Ishikawa (cell line): ENCODE results near the gene ADA.

Experiments used
- EP300 ChIP-seq: IDR thresholded peaks from 2 replicates; pipeline ENCODE4 v1.6.1; 2012; ENCODE audit warnings: borderline replicate concordance
- TAF1 ChIP-seq: IDR thresholded peaks from 2 replicates; pipeline ENCODE4 v1.6.1; 2012; ENCODE audit warnings: low read depth, mild to moderate bottlenecking

DNA sequence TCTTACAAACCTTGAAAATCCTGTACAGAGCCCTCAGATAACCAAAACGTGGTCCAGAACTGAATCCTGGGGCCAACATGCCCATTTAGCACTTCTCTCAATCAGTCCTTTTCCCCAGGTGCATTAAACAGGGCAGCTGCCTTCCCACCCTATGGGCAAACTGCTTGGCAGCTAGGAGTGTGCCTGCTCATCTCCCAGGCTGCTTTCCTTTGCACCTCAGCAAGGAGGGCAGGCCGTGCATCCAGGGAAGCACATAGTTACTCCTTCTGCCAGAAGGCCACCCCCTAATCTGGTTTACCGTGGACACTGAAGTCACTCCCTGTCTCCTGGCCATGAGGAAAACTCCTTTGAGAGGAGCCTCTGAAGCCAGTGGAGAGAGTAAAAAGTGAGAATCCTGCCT, 59.1 kb downstream of the ADA start:
- TF ChIP-seq TAF1 (no peak), EP300 (no peak)
